ENCODE measurements around the gene SYMPK. TPM values are rescaled to one million over a fixed set of nuclear protein-coding genes. Genes with fewer than 3 reads are reported as not detected.

The SYMPK gene
- total RNA-seq, 4 donors from 2014 or later = 44.0 to 158 (median 90.3) TPM

DNA sequence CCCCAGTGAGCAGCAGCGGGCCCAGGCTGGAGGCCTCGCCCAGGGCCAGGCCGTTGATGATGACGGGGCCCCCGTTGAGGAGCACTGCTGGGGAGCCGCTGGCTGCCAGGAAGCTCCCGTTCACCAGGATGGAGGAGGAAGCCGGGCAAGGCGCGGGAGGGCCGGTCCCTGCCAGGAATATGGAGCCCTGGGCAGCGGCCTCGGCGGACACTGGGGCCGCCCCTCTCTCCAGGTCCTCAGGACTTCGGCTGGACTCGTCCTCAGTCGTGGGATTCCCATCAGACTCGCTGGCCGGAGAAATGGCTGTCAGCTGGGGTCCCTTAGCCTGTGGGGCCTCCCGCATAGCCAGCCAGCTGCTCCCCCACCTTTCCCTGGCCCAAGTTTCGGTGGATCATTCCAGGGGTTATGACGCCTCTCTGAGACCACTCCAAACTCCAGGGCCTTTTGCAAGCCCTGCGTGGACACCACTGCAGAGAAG is 96.0 kb downstream of the SYMPK start:
- H3K27ac ChIP-seq = peak overlapping the region; percentile 79 to 99 (median 91)
- no peaks in the 10 kb centered on the region for H3K27me3 ChIP-seq
- H3K4me1 ChIP-seq = peaks cover 0 to 48% (median 13%) of the 10 kb centered on the region in 4 donors
- TF ChIP-seq, protein P1, sequence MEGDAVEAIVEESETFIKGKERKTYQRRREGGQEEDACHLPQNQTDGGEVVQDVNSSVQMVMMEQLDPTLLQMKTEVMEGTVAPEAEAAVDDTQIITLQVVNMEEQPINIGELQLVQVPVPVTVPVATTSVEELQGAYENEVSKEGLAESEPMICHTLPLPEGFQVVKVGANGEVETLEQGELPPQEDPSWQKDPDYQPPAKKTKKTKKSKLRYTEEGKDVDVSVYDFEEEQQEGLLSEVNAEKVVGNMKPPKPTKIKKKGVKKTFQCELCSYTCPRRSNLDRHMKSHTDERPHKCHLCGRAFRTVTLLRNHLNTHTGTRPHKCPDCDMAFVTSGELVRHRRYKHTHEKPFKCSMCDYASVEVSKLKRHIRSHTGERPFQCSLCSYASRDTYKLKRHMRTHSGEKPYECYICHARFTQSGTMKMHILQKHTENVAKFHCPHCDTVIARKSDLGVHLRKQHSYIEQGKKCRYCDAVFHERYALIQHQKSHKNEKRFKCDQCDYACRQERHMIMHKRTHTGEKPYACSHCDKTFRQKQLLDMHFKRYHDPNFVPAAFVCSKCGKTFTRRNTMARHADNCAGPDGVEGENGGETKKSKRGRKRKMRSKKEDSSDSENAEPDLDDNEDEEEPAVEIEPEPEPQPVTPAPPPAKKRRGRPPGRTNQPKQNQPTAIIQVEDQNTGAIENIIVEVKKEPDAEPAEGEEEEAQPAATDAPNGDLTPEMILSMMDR (IDR thresholded peaks at IDR 0.05) = no peak
- TF ChIP-seq POLR2A (IDR thresholded peaks at IDR 0.05) = no peak
- H3K36me3 ChIP-seq = no peaks in the 10 kb centered on the region
- H3K4me3 ChIP-seq = peak overlapping the region; percentile 50 to 89 (median 84)
- H3K9me3 ChIP-seq = no peaks in the 10 kb centered on the region
- no peak for DNase-seq

DNA sequence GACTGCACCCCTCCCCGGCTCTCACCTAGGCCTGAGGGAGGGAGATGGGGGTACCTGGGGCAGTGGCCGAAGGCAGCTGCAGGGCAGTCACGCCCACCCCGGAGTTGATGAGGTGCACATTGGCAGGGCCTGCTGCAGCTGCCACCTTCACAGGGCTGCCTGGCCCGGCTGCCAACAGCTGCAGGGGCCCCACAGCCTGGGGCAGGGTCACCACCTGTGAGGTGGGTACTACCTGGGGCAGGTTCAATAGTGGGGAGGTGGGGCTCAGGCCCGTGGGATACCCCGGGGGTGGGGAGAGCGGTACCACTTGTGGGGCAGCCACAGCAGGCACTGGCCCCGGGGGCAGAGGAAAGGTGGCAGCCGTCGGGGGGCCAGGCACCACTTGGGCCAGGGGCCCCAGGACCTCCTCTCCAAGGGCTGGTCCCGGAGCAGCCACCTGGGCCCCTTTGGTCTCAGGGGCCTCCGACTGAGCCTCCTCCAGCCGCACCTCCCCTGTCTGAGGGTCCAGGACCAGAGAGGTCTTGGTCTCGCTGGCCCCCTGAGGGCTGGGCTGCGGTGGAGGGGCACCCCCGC is 96.6 kb downstream of the SYMPK start:
- Histone ChIP-seq H3K27ac (peak overlapping the region; percentile 79 to 99 (median 91)), H3K4me3 (peak overlapping the region; percentile 50 to 89 (median 84)), H3K9me3 (no peaks in the 10 kb centered on the region), H3K4me1 (peaks cover 0 to 43% (median 11%) of the 10 kb centered on the region in 4 donors), H3K36me3 (no peaks in the 10 kb centered on the region), H3K27me3 (no peaks in the 10 kb centered on the region)
- TF ChIP-seq, protein P1 (IDR thresholded peaks at IDR 0.05) = no peak
- TF ChIP-seq POLR2A (IDR thresholded peaks at IDR 0.05) = no peak
- DNase-seq = no peak

DNA sequence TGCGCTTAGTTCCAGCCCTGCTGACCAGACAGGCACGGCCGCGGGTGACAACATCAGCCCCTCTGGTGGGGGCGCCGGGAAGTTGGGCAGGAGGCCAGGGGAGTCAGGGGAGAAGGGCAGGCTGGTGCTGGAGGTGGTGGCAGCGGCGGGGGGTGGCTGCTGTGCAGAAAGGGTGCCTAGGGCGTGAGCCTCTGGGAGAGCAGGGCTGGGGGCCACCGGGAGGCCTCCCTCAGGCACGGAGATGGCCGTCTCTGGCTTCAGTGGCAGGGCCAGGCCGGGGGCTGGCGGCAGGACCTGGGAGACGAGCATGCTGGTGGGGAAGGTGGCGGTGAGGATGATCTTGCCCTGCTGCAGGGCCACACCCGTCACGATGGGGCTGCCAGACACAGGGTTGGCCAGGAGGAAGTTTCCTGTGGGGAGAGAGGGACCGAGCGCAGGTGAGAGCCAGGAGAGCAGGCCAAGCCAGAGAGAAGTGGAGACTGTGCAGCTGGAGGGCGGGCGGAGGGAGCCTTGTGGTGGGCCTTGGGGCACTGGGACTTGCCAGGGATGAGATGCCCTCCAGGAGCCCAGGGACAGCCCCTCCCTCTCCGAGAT is 97.1 kb downstream of the SYMPK start:
- no peaks in the 10 kb centered on the region for H3K27me3 ChIP-seq
- H3K4me1 ChIP-seq = peaks cover 0 to 37% (median 10%) of the 10 kb centered on the region in 4 donors
- TF ChIP-seq POLR2A (IDR thresholded peaks at IDR 0.05) = no peak
- TF ChIP-seq, protein P1 (IDR thresholded peaks at IDR 0.05) = no peak
- no peaks in the 10 kb centered on the region for H3K36me3 ChIP-seq
- peak overlapping the region in 1 of 4 donors; percentile 49 for H3K27ac ChIP-seq
- peak overlapping the region in 1 of 4 donors; percentile 89 for H3K4me3 ChIP-seq
- H3K9me3 ChIP-seq = no peaks in the 10 kb centered on the region
- DNase-seq = no peak

Other genes with a start within 250 kb of the SYMPK start
- gene EML2, start 223.8 kb downstream of the SYMPK start, total RNA-seq = 10 to 100 TPM; 17.5 to 60.2 (median 46.9) TPM
- 1 to 10 TPM in 3 of 4 donors, not detected in 1; 4.6 to 6.0 (median 5.6) TPM for gene GIPR, start 194.9 kb downstream of the SYMPK start, total RNA-seq
- 10 to 100 TPM; 47.3 to 86.2 (median 67.3) TPM for gene SNRPD2, start 171.2 kb downstream of the SYMPK start, total RNA-seq
- gene QPCTL, start 170.5 kb downstream of the SYMPK start, total RNA-seq = 10 to 100 TPM in 1 of 4 donors, 1 to 10 TPM in 3; 6.1 to 11.6 (median 7.4) TPM
- gene FBXO46, start 132.3 kb downstream of the SYMPK start, total RNA-seq = 10 to 100 TPM in 3 of 4 donors, 1 to 10 TPM in 1; 8.3 to 25.2 (median 19.7) TPM
- not detected for gene MEIOSIN, start 129.7 kb downstream of the SYMPK start, total RNA-seq
- 10 to 100 TPM in 1 of 4 donors, 1 to 10 TPM in 3; 3.3 to 11.5 (median 6.2) TPM for gene SIX5, start 93.9 kb downstream of the SYMPK start, total RNA-seq
- gene DMPK, start 80.7 kb downstream of the SYMPK start, total RNA-seq = 10 to 100 TPM; 10.5 to 63.5 (median 43.5) TPM
- 10 to 100 TPM; 20.8 to 63.8 (median 35.4) TPM for gene DMWD, start 70.3 kb downstream of the SYMPK start, total RNA-seq
- 1 to 10 TPM in 1 of 4 donors, under 1 TPM in 1, not detected in 2; 0.54 to 3.3 TPM for gene RSPH6A, start 47.8 kb downstream of the SYMPK start, total RNA-seq
- gene FOXA3, start 1.2 kb upstream of the SYMPK start, total RNA-seq = 10 to 100 TPM in 3 of 4 donors, 1 to 10 TPM in 1; 9.1 to 17.0 (median 10.6) TPM
- 10 to 100 TPM; 18.2 to 26.4 (median 23.1) TPM for gene IRF2BP1, start 23.0 kb upstream of the SYMPK start, total RNA-seq
- 10 to 100 TPM in 3 of 4 donors, 1 to 10 TPM in 1; 4.1 to 17.7 (median 14.2) TPM for gene MYPOP, start 39.5 kb upstream of the SYMPK start, total RNA-seq
- gene NANOS2, start 51.6 kb upstream of the SYMPK start, total RNA-seq = not detected
- 1 to 10 TPM in 2 of 4 donors, under 1 TPM in 2; 0.53 to 4.1 (median 1.5) TPM for gene NOVA2, start 110.7 kb upstream of the SYMPK start, total RNA-seq
- 10 to 100 TPM in 2 of 4 donors, 1 to 10 TPM in 2; 7.4 to 16.5 (median 10.8) TPM for gene CCDC61, start 132.3 kb upstream of the SYMPK start, total RNA-seq
- not detected for gene PGLYRP1, start 159.9 kb upstream of the SYMPK start, total RNA-seq
- gene IGFL4, start 177.9 kb upstream of the SYMPK start, total RNA-seq = not detected

Data from Peyer's patch (tissue), 4 donors.